GM19397 (cell line): ENCODE measurements around the gene ZER1.
"Not testable (repeated sequence)": the region's sequence is repeated elsewhere in the genome, so short reads cannot be mapped to it uniquely, and the experiment has no call there.

ENCODE experiments used
- ATAC-seq: cut with Tn5 transposase; IDR thresholded peaks from one replicate; pipeline ENCODE4 v1.9.1; 2021; ENCODE audit warnings: mild to moderate bottlenecking, moderate library complexity; ENCODE audit not compliant: unreplicated experiment

The ZER1 gene

GRCh38 chr9:128788445-128788844 is 16.7 kb upstream of the ZER1 start:
- no peak for ATAC-seq

GRCh38 chr9:128787659-128788058 is 15.9 kb upstream of the ZER1 start:
- ATAC-seq: no peak

- peak; percentile 92 for ATAC-seq
These were observed 15.2 kb upstream of the ZER1 start, which contains the start of gene TBC1D13 for GRCh38 chr9:128786681-128787601. Gene TBC1D13, plus strand, starts transcription at chr9:128787253. Its CDS starts 101 bp downstream, at chr9:128787354.

- ATAC-seq: no peak
These were observed 13.7 kb upstream of the ZER1 start for GRCh38 chr9:128785427-128785826.

GRCh38 chr9:128782669-128783068 is 10.9 kb upstream of the ZER1 start:
- ATAC-seq: no peak

DNA sequence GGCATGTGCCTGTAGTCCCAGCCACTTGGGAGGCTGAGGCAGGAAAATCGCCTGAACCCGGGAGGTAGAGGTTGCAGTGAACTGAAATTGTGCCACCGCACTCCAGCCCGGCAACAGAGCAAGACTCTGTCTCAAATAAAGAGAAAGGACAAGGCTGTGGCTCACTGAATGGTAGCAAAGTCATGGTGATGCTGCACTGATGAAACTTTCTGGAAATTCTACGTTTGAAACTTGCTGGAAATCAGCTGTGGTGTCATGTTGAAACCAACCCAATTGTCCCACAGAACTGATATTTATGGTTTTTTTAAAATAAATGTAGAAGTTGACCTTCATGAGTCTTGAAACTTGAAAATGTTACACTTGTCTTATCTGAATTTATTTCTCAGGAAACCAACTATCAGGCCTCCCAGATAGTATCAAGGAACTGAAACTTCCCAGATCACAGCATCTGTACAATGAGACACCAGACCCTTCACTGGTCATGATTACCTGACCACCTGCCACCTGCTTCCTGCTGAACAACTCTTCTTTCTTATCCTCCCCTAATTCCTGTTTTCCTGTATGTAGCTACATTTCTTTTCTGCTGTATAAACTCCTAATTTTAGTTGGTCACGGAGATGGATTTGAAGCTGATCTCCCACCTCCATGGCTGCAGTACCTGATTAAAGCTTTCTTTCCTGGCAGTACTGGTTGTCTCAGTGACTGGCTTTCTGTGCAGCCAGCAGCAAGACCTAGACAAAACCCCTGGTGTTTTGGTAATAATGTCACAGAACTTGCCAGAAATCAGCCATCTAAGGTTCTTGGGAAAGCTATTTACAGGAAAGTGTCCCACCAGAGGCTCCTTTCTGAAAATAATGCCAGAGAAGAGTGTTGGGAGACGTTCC is 9.7 kb upstream of the ZER1 start:
- ATAC-seq: no peak

GRCh38 chr9:128780093-128780492 is 8.4 kb upstream of the ZER1 start:
- ATAC-seq: not testable (repeated sequence)

DNA sequence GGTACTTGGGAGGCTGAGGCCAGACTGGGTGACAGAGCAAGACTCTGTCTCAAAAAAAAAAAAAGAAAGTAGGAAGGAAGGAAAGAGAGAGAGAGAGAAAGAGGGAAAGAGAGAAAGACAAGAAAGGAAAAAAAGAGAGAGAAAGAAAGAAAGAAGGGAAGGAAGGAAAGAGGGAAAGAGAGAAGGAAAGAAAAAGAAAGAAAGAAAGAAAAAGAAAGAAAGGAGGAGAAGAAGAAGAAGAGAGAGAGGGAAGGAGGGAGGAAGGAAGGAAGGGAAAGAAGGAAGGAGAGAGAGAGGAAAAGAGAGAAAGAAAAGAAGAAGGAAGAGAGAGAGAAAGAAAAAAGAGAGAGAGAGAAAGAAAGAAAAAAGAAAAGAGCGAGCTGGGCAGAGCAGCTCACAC is 3.1 kb upstream of the ZER1 start:
- no peak for ATAC-seq

DNA sequence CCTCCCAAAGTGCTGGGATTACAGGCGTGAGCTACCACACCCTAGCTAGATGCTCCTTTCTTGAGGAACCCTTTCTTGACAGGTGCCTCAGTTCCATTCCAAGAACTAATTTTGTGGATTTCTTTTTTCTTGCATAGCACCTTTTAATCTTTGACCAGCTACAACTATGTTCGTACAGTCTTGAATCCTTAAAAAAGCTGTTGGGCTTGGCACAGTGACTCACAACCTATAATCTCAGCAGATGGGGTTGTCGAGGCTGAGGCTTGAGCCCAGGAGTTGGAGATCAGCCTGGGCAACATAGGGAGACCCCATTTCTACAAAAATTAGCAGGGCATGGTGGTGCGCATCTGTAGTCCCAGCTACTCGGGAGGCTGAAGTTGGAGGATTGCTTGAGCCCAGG is 1.3 kb upstream of the ZER1 start:
- ATAC-seq: no peak

DNA sequence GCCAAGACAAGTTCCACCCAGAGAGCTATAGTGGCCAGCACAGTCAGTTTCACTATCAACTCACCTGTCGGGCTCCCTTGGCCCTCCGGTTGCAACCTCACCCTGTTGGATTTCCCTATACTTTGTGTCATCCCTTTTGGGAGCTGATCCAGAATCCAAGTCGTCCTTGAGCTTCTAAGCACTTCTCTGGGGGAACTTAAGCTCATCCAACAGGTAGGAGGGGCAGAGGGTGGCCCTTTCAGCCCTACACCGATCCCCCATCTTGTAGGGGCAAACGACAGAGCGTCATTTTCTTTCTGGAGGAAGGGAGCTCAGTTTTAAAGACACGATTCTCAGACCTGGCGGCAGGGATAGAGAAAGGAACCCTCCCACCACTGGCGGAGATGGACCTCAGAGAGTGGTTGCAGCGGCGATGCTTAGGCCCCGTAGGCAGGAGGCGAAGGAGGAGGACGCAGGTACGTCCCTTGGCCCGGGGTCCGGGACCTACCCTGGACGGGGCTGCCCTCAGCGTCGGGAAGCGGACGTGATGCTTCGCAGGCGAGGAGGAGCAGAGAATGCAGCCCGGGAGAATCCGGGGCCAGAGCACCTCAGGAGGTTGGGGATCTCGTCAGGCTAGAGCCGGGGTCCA is 519 bp downstream of the ZER1 start:
- ATAC-seq: peak; percentile 22

DNA sequence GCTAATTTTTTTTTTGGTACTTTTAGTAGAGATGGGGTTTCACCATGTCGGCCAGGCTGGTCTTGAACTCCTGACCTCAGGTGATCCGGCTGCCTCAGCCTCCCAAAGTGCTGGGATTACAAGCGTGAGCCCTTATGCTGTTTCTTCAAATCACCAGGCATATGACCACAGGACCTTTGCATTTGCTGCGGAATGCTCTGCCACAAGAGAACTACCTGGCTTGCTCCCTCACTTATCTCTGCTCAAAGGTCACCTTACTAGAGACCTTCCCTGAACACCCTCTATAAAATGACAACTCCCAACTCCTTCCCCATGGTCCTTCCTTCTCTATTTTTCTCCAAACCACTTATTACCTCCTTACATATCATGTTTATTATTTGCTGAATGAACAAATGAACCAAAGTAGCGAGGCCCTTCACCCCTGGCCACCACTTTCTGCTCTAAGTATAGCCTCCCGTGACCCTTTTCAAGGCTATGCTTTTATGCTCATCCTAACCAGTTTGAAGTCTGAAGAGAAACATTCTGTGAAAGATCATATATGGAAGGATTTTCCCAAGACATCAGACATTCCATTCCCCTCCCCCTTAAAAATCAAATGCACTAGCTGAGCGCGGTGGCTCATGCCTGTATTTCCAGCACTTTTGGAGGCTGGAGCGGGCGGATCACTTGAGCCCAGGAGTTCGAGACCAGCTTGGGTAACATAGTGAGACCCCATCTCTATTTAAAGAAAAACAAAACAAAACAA is 1.3 kb downstream of the ZER1 start:
- ATAC-seq: no peak

DNA sequence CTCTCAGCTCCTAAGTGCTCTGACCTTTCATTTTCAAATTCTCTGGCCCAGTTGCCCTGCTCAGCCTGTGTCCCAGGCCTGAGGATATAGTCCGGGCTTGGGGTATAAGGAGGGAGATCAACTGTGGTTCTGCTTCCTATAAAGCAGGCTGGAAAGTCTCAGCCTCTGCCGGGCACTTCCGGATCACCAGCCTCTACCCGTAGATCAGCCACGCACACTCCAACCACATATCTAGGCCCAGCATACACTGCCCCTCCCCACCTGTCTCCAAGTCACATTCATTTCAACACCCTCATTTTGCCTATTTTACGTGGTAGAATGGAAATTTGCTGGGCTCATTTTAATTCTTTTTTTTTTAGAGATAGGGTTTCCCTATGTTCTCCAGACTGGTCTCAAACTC is 3.1 kb downstream of the ZER1 start:
- ATAC-seq: no peak

DNA sequence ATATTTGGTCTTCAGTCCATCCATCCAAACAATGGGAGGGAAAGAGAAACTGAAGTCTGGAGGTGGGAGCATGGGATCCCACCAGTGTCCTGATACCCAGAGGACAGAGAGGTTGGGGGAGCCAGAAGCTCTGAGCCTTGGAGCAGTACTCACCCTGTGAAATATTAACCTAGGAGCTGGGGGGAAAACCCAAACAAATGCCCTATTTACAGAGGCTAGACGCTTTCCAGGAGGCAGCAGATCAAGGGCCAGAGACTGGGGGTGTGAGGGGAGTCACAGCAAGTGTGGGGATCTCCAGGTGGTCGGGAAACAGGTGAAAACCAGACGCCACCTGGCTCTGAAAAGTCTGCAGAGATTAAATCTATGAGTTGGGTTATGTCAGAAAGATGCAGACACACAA is 6.2 kb downstream of the ZER1 start:
- no peak for ATAC-seq

- ATAC-seq: no peak
These were observed 7.4 kb downstream of the ZER1 start for GRCh38 chr9:128764361-128764760.

DNA sequence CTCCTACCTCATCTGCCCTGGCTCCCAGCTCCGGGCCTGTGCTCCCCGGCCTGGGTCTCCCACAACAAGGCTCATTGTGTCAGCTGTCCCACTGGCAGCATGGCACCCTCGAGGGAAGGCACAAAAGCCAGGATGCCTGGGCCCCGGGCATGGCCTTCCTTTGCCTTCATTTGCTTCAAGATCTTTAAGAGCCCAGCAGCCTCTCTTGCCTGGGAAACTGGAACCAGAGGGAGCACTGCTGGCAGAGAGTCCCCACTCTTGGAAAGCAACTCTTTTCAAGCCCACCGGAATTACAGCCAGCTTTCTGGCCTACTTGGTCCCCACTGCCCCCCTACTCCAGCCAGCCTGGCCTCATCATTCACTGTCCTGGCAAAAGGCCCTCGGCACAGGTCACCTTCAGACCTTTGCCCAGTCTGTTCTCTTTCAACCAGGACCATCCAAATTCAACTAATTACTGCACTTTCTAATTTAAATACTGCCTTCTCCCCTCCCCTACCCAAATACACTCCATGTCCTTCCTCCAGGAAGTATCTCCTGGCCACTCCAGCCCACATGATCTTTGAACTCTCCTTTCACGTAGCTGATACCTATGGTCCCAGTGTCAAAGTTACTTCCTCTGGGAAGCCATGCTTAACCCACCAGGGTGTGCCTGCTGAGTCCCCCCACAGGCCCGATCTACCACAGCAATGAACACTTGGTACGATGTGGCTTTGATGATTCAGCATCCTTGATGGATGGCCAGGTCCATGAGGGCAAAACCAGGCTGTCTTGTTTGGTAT is 8.9 kb downstream of the ZER1 start:
- ATAC-seq: no peak

DNA sequence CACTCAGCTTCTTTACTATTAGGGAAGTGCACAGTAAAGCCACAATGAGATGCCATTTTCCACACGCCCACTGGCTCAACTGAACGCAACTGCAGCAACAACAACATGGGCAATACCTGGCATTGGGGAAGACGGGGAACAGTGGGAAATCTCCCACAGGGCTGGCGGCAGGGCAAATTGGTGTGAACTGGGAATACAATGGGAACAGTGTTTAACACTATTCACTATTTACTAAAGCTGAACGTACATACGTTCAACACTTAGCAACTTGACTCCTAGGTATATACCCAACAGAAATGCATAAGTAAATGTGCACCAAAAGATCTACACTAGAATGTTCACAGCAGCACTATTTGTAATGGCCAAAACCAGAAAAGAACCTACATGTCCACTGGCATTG is 14.1 kb downstream of the ZER1 start:
- no peak for ATAC-seq

DNA sequence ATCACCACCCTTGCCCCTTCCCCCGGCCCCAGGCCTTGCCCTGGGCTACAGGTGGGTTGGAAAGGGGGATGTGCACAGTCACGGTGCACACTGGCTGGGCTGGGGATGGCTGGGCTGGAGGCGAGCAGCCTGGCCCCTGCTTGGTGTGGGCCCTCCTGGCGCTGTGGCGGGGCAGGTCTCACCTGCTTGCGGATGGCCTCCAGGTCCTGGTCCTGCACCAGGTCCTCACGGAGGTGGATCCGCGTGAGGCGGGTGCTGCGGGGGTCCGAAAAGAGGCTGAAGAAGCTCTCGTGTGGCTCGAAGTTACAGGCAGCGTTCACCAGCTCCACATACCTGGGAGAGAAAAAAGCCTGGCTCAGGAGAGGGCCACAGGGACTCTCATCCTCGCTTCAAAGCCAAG is 18.1 kb downstream of the ZER1 start:
- ATAC-seq: no peak

GRCh38 chr9:128750926-128751595 is 20.7 kb downstream of the ZER1 start:
- no peak for ATAC-seq

GRCh38 chr9:128747241-128747640 is 24.5 kb downstream of the ZER1 start:
- ATAC-seq: no peak
